ENCODE results near the gene CD74. TPM values are rescaled to one million over a fixed set of nuclear protein-coding genes. Genes with fewer than 3 reads are reported as not detected.

Gene CD74
- total and polyA plus RNA-seq, 2 of the 8 experiments (the other 6 are each of a cell fraction or from before 2014, with no cell fraction given): 45.9 to 61.0 TPM

DNA sequence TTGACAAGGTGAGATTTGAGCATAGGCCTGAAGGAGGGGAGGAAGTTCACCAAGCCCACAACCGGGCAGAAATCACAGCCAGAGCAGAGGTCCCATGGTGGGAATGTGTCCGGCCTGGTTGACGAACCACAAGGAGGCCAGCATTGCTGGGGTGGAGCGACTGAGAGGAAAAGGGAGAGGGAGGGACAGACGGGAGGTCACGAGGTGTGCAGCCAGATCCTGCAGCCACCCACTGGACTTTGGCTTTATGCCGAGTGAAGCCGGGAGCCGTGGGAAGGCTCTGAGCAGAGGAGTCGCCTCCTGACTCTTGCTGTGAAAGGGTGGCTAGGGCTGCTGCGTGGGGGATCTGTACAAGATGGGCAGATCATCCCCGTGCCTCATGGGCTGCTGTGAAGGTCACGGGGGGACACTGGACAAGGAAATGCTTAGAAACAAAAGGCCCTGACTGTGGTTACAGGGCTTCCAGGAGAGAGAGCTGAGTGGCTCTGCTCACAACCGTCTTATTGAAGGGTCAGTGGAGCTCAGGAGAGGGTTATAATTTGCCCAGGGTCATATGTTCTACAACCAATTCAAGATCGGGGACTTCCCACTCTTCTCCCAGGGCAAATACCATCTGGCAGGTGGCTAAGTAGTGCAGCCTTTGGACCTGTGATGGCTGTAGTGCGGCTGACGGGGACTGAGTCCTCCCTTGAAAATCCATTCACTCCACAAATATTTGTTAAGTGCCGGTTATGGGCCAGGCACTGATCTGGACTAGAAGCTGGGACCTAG lies 15.6 kb upstream of the CD74 start:
- no peaks in the 10 kb centered on the region for H3K4me1 ChIP-seq (replicated peaks in 1 of 4; ENCODE audit: control insufficient read depth in 3 of 4, insufficient read depth in 4 of 4, low read length in 3 of 4)
- H3K4ac ChIP-seq (replicated peaks; ENCODE audit: insufficient read length, low read depth, low read length): no peak overlapping the region
- H3K27ac ChIP-seq (ENCODE audit: low read depth, low read length): no peak overlapping the region
- H2AFZ ChIP-seq (ENCODE audit: low read length): peak overlapping the region; percentile 46; the same call in 1 of the 2 replicates
- no peaks in the 10 kb centered on the region for H4K20me1 ChIP-seq (replicated peaks in 1 of 2; ENCODE audit: control insufficient read depth in 1 of 2, insufficient read depth in 2 of 2, low read length in 2 of 2)
- DNase-seq (ENCODE audit: low read depth in 1 of 2, low spot score in 2 of 2) (no peak), FAIRE-seq (no peak)
- no peak overlapping the region for H2BK20ac ChIP-seq (ENCODE audit: low read length)
- H3K27me3 ChIP-seq (replicated peaks in 1 of 4; ENCODE audit: control insufficient read depth in 3 of 4, extremely low read depth in 1 of 4, insufficient read depth in 3 of 4, low read length in 3 of 4): no peaks in the 10 kb centered on the region
- H3K79me1 ChIP-seq (ENCODE audit: low read depth, low read length): no peaks in the 10 kb centered on the region
- no peak overlapping the region for H2AK5ac ChIP-seq (ENCODE audit: low read depth, low read length)
- H3K4me2 ChIP-seq (ENCODE audit: insufficient read depth in 1 of 2, low read depth in 2 of 2, low read length in 2 of 2): no peak overlapping the region
- no peak overlapping the region for H4K91ac ChIP-seq (replicated peaks; ENCODE audit: insufficient read length, low read length)
- H3K23ac ChIP-seq (ENCODE audit: insufficient read length): no peak overlapping the region
- H3K18ac ChIP-seq (ENCODE audit: extremely low read depth, low read length): no peak overlapping the region
- H3K9me3 ChIP-seq (ENCODE audit: insufficient read depth in 2 of 2, low read depth in 1 of 2, low read length in 1 of 2): no peaks in the 10 kb centered on the region
- H2BK5ac ChIP-seq (ENCODE audit: low read depth, low read length): no peak overlapping the region
- H4K8ac ChIP-seq (ENCODE audit: extremely low read depth, insufficient read depth, low read length): no peak overlapping the region
- H3K23me2 ChIP-seq (ENCODE audit: low read depth, low read length): peaks cover 6% of the 10 kb centered on the region; the same call in 1 of the 2 replicates
- H2BK120ac ChIP-seq (replicated peaks; ENCODE audit: low read depth, low read length): no peak overlapping the region
- H3K79me2 ChIP-seq (ENCODE audit: control insufficient read depth in 1 of 2, insufficient read depth in 2 of 2, low read length in 2 of 2): no peaks in the 10 kb centered on the region
- CTCF ChIA-PET (ENCODE audit: partially characterized antibody): interaction anchor here (0.6 to 1.5 kb wide), 3 partner anchors 18 to 29 kb away, joined by 3 to 5 read pairs (median 5); no protein-coding TSS in a partner anchor
- H3K56ac ChIP-seq (replicated peaks; ENCODE audit: insufficient read length, low read depth, low read length): no peak overlapping the region
- no peak overlapping the region for H3K4me3 ChIP-seq (ENCODE audit: extremely low read depth in 1 of 4, insufficient read depth in 2 of 4, low read depth in 3 of 4, low read length in 4 of 4)
- H2BK12ac ChIP-seq (ENCODE audit: low read depth, low read length): no peak overlapping the region
- H4K5ac ChIP-seq (ENCODE audit: insufficient read length, low read depth, low read length): no peak overlapping the region
- 85% methylated on average over 18 of the region's 18 CpGs; no CpG with 5 or more reads in 1 of the 2 experiments for WGBS, 2 experiments (ENCODE audit: extremely low coverage in 1 of 2, insufficient coverage in 1 of 2, insufficient read length in 1 of 2, insufficient replicate concordance in 2 of 2, low coverage in 1 of 2, low lambda C conversion rate in 2 of 2, missing lambda C conversion rate in 1 of 2)
- POLR2A ChIA-PET (ENCODE audit: partially characterized antibody): interaction anchor here (0.7 to 1.4 kb wide), 7 partner anchors 10 to 26 kb away, joined by 3 to 4 read pairs (median 3); no protein-coding TSS in a partner anchor
- H3K9ac ChIP-seq (replicated peaks in 1 of 4; ENCODE audit: extremely low read depth in 1 of 4, low read depth in 3 of 4, low read length in 3 of 4): no peak overlapping the region
- H2BK15ac ChIP-seq (ENCODE audit: low read length): no peak overlapping the region
- H3K36me3 ChIP-seq (ENCODE audit: control insufficient read depth in 2 of 4, insufficient read depth in 4 of 4, low read length in 3 of 4): no peaks in the 10 kb centered on the region
- no peak overlapping the region for H3K14ac ChIP-seq (ENCODE audit: insufficient read length)
- TF ChIP-seq TBP (IDR thresholded peaks at IDR 0.05; ENCODE audit: low read depth, low read length) (no peak), TAF7 (optimal IDR thresholded peaks at IDR 0.05; ENCODE audit: borderline replicate concordance, low read depth, low read length) (no peak), CHD2 (IDR thresholded peaks at IDR 0.05; ENCODE audit: low read length) (no peak), EP300 (IDR thresholded peaks at IDR 0.05; ENCODE audit: borderline replicate concordance in 1 of 2, low read depth in 2 of 2, low read length in 2 of 2) (no peak), CTBP2 (IDR thresholded peaks at IDR 0.05; ENCODE audit: borderline replicate concordance, insufficient read depth, insufficient read length, low read length) (no peak), HDAC2 (IDR thresholded peaks at IDR 0.05; ENCODE audit: borderline replicate concordance in 1 of 2, low read depth in 2 of 2, low read length in 2 of 2) (no peak), POLR2A (IDR thresholded peaks at IDR 0.05; ENCODE audit: control extremely low read depth in 1 of 2, low read depth in 2 of 2, low read length in 2 of 2) (no peak), EZH2 (IDR thresholded peaks at IDR 0.05; ENCODE audit: low read depth, low read length, severe bottlenecking) (no peak)
- TF ChIP-seq, protein P1, sequence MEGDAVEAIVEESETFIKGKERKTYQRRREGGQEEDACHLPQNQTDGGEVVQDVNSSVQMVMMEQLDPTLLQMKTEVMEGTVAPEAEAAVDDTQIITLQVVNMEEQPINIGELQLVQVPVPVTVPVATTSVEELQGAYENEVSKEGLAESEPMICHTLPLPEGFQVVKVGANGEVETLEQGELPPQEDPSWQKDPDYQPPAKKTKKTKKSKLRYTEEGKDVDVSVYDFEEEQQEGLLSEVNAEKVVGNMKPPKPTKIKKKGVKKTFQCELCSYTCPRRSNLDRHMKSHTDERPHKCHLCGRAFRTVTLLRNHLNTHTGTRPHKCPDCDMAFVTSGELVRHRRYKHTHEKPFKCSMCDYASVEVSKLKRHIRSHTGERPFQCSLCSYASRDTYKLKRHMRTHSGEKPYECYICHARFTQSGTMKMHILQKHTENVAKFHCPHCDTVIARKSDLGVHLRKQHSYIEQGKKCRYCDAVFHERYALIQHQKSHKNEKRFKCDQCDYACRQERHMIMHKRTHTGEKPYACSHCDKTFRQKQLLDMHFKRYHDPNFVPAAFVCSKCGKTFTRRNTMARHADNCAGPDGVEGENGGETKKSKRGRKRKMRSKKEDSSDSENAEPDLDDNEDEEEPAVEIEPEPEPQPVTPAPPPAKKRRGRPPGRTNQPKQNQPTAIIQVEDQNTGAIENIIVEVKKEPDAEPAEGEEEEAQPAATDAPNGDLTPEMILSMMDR (IDR thresholded peaks at IDR 0.05; ENCODE audit: control extremely low read depth in 1 of 3, insufficient read depth in 1 of 3, low read depth in 1 of 3, low read length in 3 of 3): no peak
